ENCODE data around the gene REM1.

GRCh38 chr20:31522731-31523130 is 47.6 kb downstream of the REM1 start:
- no peak for TF ChIP-seq CTCF (IDR thresholded peaks at IDR 0.05; ENCODE audit: low read depth, low read length)
- TF ChIP-seq MAX (IDR thresholded peaks at IDR 0.05; ENCODE audit: low read depth, low read length): no peak
- no peak for TF ChIP-seq POLR2A (IDR thresholded peaks at IDR 0.05; ENCODE audit: extremely low read depth, insufficient read length)
- TF ChIP-seq MYC (IDR thresholded peaks at IDR 0.05; ENCODE audit: low read depth, low read length): no peak

Data from NB4 (cell line).